ENCODE data around the gene TLCD3A. TPM values are rescaled to one million over a fixed set of nuclear protein-coding genes. Genes with fewer than 3 reads are reported as not detected.

The TLCD3A gene
- total and polyA plus RNA-seq, 2 experiments from 2014 or later, result 15.7 to 21.1 TPM

- Histone ChIP-seq H3K9me2 (replicated peaks; ENCODE audit: insufficient read depth) (no peaks in the 10 kb centered on the region), H3K4me1 (ENCODE audit: insufficient read depth) (no peaks in the 10 kb centered on the region), H3K27me3 (no peaks in the 10 kb centered on the region), H2AFZ (no peak overlapping the region), H3K36me3 (replicated peaks; ENCODE audit: insufficient read depth, low read depth) (peaks cover 5% of the 10 kb centered on the region), H4K20me1 (ENCODE audit: insufficient read depth, poor library complexity, severe bottlenecking) (no peaks in the 10 kb centered on the region), H3K79me2 (peaks cover 10% of the 10 kb centered on the region), H3K27ac (no peak overlapping the region), H3K4me2 (no peak overlapping the region), H3K4me3 (no peak overlapping the region), H3K9me3 (ENCODE audit: low read depth) (no peaks in the 10 kb centered on the region)
- no peak for DNase-seq (ENCODE audit: low spot score)
- 88% methylated on average over 5 of the region's 5 CpGs for WGBS (ENCODE audit: low lambda C conversion rate, missing lambda C conversion rate)
- no peak for TF ChIP-seq EZH2 (IDR thresholded peaks at IDR 0.05; ENCODE audit: borderline replicate concordance)
- no peak for TF ChIP-seq EZH2phosphoT487 (IDR thresholded peaks at IDR 0.05; ENCODE audit: low read depth, severe bottlenecking, unreplicated experiment)
Observed at GRCh38 chr17:773016-773415, 40.6 kb downstream of the TLCD3A start.

GRCh38 chr17:773467-774312, 41.3 kb downstream of the TLCD3A start:
- DNase-seq (ENCODE audit: low spot score), result no peak
- Histone ChIP-seq H2AFZ (no peak overlapping the region), H3K4me2 (no peak overlapping the region), H3K9me3 (ENCODE audit: low read depth) (no peaks in the 10 kb centered on the region), H3K9me2 (replicated peaks; ENCODE audit: insufficient read depth) (no peaks in the 10 kb centered on the region), H3K27me3 (no peaks in the 10 kb centered on the region), H3K36me3 (replicated peaks; ENCODE audit: insufficient read depth, low read depth) (peaks cover 5% of the 10 kb centered on the region), H3K4me1 (ENCODE audit: insufficient read depth) (no peaks in the 10 kb centered on the region), H4K20me1 (ENCODE audit: insufficient read depth, poor library complexity, severe bottlenecking) (no peaks in the 10 kb centered on the region), H3K27ac (no peak overlapping the region), H3K4me3 (no peak overlapping the region), H3K79me2 (peaks cover 16% of the 10 kb centered on the region)
- 72% methylated on average over 14 of the region's 14 CpGs for WGBS (ENCODE audit: low lambda C conversion rate, missing lambda C conversion rate)
- TF ChIP-seq EZH2phosphoT487 (IDR thresholded peaks at IDR 0.05; ENCODE audit: low read depth, severe bottlenecking, unreplicated experiment) (no peak), EZH2 (IDR thresholded peaks at IDR 0.05; ENCODE audit: borderline replicate concordance) (no peak)
- TF ChIP-seq, protein P1, sequence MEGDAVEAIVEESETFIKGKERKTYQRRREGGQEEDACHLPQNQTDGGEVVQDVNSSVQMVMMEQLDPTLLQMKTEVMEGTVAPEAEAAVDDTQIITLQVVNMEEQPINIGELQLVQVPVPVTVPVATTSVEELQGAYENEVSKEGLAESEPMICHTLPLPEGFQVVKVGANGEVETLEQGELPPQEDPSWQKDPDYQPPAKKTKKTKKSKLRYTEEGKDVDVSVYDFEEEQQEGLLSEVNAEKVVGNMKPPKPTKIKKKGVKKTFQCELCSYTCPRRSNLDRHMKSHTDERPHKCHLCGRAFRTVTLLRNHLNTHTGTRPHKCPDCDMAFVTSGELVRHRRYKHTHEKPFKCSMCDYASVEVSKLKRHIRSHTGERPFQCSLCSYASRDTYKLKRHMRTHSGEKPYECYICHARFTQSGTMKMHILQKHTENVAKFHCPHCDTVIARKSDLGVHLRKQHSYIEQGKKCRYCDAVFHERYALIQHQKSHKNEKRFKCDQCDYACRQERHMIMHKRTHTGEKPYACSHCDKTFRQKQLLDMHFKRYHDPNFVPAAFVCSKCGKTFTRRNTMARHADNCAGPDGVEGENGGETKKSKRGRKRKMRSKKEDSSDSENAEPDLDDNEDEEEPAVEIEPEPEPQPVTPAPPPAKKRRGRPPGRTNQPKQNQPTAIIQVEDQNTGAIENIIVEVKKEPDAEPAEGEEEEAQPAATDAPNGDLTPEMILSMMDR (IDR thresholded peaks at IDR 0.05; ENCODE audit: poor library complexity), result no peak

GRCh38 chr17:774313-774584, 41.9 kb downstream of the TLCD3A start:
- Histone ChIP-seq H3K79me2 (peaks cover 20% of the 10 kb centered on the region), H3K4me2 (no peak overlapping the region), H3K36me3 (replicated peaks; ENCODE audit: insufficient read depth, low read depth) (peaks cover 5% of the 10 kb centered on the region), H3K9me3 (ENCODE audit: low read depth) (no peaks in the 10 kb centered on the region), H3K4me1 (ENCODE audit: insufficient read depth) (no peaks in the 10 kb centered on the region), H3K27ac (no peak overlapping the region), H3K27me3 (no peaks in the 10 kb centered on the region), H2AFZ (no peak overlapping the region), H4K20me1 (ENCODE audit: insufficient read depth, poor library complexity, severe bottlenecking) (no peaks in the 10 kb centered on the region), H3K4me3 (no peak overlapping the region), H3K9me2 (replicated peaks; ENCODE audit: insufficient read depth) (no peaks in the 10 kb centered on the region)
- no peak for DNase-seq (ENCODE audit: low spot score)
- TF ChIP-seq, protein P1 (IDR thresholded peaks at IDR 0.05; ENCODE audit: poor library complexity), result no peak
- TF ChIP-seq EZH2phosphoT487 (IDR thresholded peaks at IDR 0.05; ENCODE audit: low read depth, severe bottlenecking, unreplicated experiment) (no peak), EZH2 (IDR thresholded peaks at IDR 0.05; ENCODE audit: borderline replicate concordance) (no peak)
- 91% methylated on average over 5 of the region's 5 CpGs for WGBS (ENCODE audit: low lambda C conversion rate, missing lambda C conversion rate)

GRCh38 chr17:778096-778495, 45.7 kb downstream of the TLCD3A start:
- no peaks in the 10 kb centered on the region for H3K36me3 ChIP-seq (replicated peaks; ENCODE audit: insufficient read depth, low read depth)

More at GRCh38 chr17:778096-778495, 45.7 kb downstream of the TLCD3A start:
- Histone ChIP-seq H3K27me3 (no peaks in the 10 kb centered on the region), H3K9me2 (replicated peaks; ENCODE audit: insufficient read depth) (no peaks in the 10 kb centered on the region), H3K4me3 (no peak overlapping the region), H3K4me2 (no peak overlapping the region), H3K9me3 (ENCODE audit: low read depth) (no peaks in the 10 kb centered on the region), H3K4me1 (ENCODE audit: insufficient read depth) (peaks cover 9% of the 10 kb centered on the region), H2AFZ (no peak overlapping the region), H4K20me1 (ENCODE audit: insufficient read depth, poor library complexity, severe bottlenecking) (no peaks in the 10 kb centered on the region), H3K79me2 (peaks cover 56% of the 10 kb centered on the region), H3K27ac (no peak overlapping the region)
- no peak for DNase-seq (ENCODE audit: low spot score)
- no peak for TF ChIP-seq EZH2 (IDR thresholded peaks at IDR 0.05; ENCODE audit: borderline replicate concordance)
- no peak for TF ChIP-seq EZH2phosphoT487 (IDR thresholded peaks at IDR 0.05; ENCODE audit: low read depth, severe bottlenecking, unreplicated experiment)
- TF ChIP-seq, protein P1 (IDR thresholded peaks at IDR 0.05; ENCODE audit: poor library complexity), result no peak
- 98% methylated on average over 11 of the region's 11 CpGs for WGBS (ENCODE audit: low lambda C conversion rate, missing lambda C conversion rate)

All from hepatocyte (in vitro differentiated cells).